HepG2 (cell line): ENCODE results near the gene PPP1R12A. TPM values are rescaled to one million over a fixed set of nuclear protein-coding genes. Genes with fewer than 3 reads are reported as not detected.
A peak's percentile ranks its signal among the peaks of the same experiment; 100 is the strongest.

Experiments
- ATAC-seq: fragments of 200-7000 bp; cut with Tn5 transposase; 3 replicates; pipeline ENCODE4 v1.9.1; 2020; ENCODE audit warnings: mild to moderate bottlenecking, moderate library complexity
- BruUV-seq: library from RNA; stranded (reverse); fragments of 400-500 nt; replicated peaks from 2 replicates; lab custom pipeline; 2021; lab: Mats Ljungman, UMichigan
- CTCF ChIA-PET: fragments of 300-600 bp; formaldehyde crosslinking; extraction: SDS; loops from one replicate; lab custom pipeline; 2021; ENCODE audit warnings: low total read pairs, inconsistent platforms, low intra/inter-chr PET ratio; lab: Yijun Ruan, JAX
- POLR2A ChIA-PET: fragments of 350-600 bp; sonication (Branson Sonifier 250); formaldehyde crosslinking; loops from one replicate; lab custom pipeline; 2020; ENCODE audit warnings: antibody characterized with exemption, inconsistent platforms; lab: Yijun Ruan, JAX
- DNase-seq: peaks from one replicate; pipeline ENCODE4 v3.0.0-alpha.2; 2015; ENCODE audit warnings: low spot score
- FAIRE-seq: peaks from 3 replicates; lab custom pipeline; 2011; peaks lifted over from hg19 to GRCh38; lab: Jason Lieb, UNC
- H2AFZ ChIP-seq: one replicate; pipeline ENCODE4 v1.6.1; 2011; ENCODE audit warnings: low read length, inconsistent platforms
- H3K27ac ChIP-seq: fragments of 300-600 bp; 3 replicates; pipeline ENCODE4 v1.8.0; 2011; ENCODE audit warnings: mixed run types, mild to moderate bottlenecking, mixed read lengths, low read length, inconsistent platforms; ENCODE audit not compliant: insufficient read depth; ENCODE audit errors: extremely low read length
- H3K27me3 ChIP-seq, 2 experiments: fragments of 200-600 bp in 1 of 2; 2 replicates in 1 of 2; 3 replicates in 1 of 2; pipeline versions ENCODE4 v1.6.0 to v1.8.0; 2011; ENCODE audit warnings: low read length in 2 of 2, mild to moderate bottlenecking in 2 of 2, moderate library complexity in 2 of 2, inconsistent platforms in 1 of 2; ENCODE audit not compliant: insufficient read depth in 2 of 2, control insufficient read depth in 1 of 2
- H3K36me3 ChIP-seq, 2 experiments: fragments of 200-600 bp in 1 of 2; replicated peaks in 1 of 2; 2 replicates in 1 of 2; 3 replicates in 1 of 2; pipeline versions ENCODE4 v1.5.1 to v1.8.0; 2011; ENCODE audit warnings: low read length in 2 of 2, inconsistent platforms in 1 of 2; ENCODE audit not compliant: insufficient read depth in 2 of 2, control insufficient read depth in 1 of 2
- H3K4me1 ChIP-seq: 2 replicates; pipeline ENCODE4 v1.5.1; 2012; ENCODE audit warnings: low read length, inconsistent platforms; ENCODE audit not compliant: insufficient read depth
- H3K4me2 ChIP-seq: 2 replicates; pipeline ENCODE4 v1.6.0; 2011; ENCODE audit warnings: low read depth, low read length, inconsistent platforms
- H3K4me3 ChIP-seq, 3 experiments: fragments of 200-600 bp in 1 of 3; sonication (generic), shearing (Covaris generic) in 1 of 3; replicated peaks in 1 of 3; 2 replicates each; pipeline ENCODE4 v1.5.1; 2011 to 2016; ENCODE audit warnings: low read length in 3 of 3, inconsistent platforms in 2 of 3, low read depth in 2 of 3, mild to moderate bottlenecking in 2 of 3, control low read depth in 1 of 3, mixed read lengths in 1 of 3; ENCODE audit not compliant: insufficient read depth in 1 of 3
- H3K79me2 ChIP-seq: one replicate; pipeline ENCODE4 v1.6.1; 2011; ENCODE audit warnings: low read length, inconsistent platforms; ENCODE audit not compliant: insufficient read depth
- H3K9ac ChIP-seq: 2 replicates; pipeline ENCODE4 v1.6.0; 2011; ENCODE audit warnings: mild to moderate bottlenecking, low read depth, low read length, inconsistent platforms; ENCODE audit not compliant: insufficient read depth
- H3K9me3 ChIP-seq: 2 replicates; pipeline ENCODE4 v1.5.1; 2012; ENCODE audit warnings: mild to moderate bottlenecking, low read length
- H4K20me1 ChIP-seq: 2 replicates; pipeline ENCODE4 v1.6.0; 2011; ENCODE audit warnings: inconsistent platforms, mild to moderate bottlenecking, low read length, moderate library complexity; ENCODE audit not compliant: insufficient read depth
- AGO1 ChIP-seq: fragments of 200-400 bp; formaldehyde crosslinking; IDR thresholded peaks from 2 replicates; pipeline ENCODE4 v1.6.1; 2017; ENCODE audit warnings: mild to moderate bottlenecking, low read depth, low read length, moderate library complexity; ENCODE audit not compliant: poor library complexity, severe bottlenecking
- FOSL2 ChIP-seq: sonication (generic); formaldehyde crosslinking; IDR thresholded peaks from 2 replicates; pipeline ENCODE4 v1.4.0; 2020; ENCODE audit warnings: missing genetic modification reagents
- RNF2 ChIP-seq: fragments of 450-650 bp; conservative IDR thresholded peaks from 2 replicates; pipeline ENCODE4 v1.6.1; 2016; ENCODE audit warnings: low read depth
- ZMAT3 ChIP-seq: sonication (generic); formaldehyde crosslinking; conservative IDR thresholded peaks from 2 replicates; pipeline ENCODE4 v1.7.0; 2021; ENCODE audit warnings: missing genetic modification reagents
- ZNF768 ChIP-seq: sonication (generic); formaldehyde crosslinking; IDR thresholded peaks from 2 replicates; pipeline ENCODE4 v1.4.0; 2020; ENCODE audit warnings: missing genetic modification reagents
- in situ Hi-C: cut with HindIII; loops from 2 replicates; pipeline ENCODE4 v1.10.0; 2017; ENCODE audit warnings: low pct_unique_long_range_greater_than_20kb; ENCODE audit not compliant: extremely low pct_ligation_motif_present
- intact Hi-C: fragments of 100-400 bp; cut with micrococcal nuclease; formaldehyde crosslinking; loops from one replicate; pipeline ENCODE4 v1.10.0; 2022; ENCODE audit not compliant: unreplicated experiment
- polyA plus RNA-seq, 8 experiments: library from polyadenylated mRNA; depleted of rRNA in 3 of 8; stranded (reverse) in 7 of 8; unstranded in 1 of 8; fragments of >200 nt; fragmentation: Illumina TruSeq in 4 of 8; extraction: Trizol in 4 of 8; gene quantifications; 2 replicates each; pipeline versions ENCODE4 v1.2.1 to v1.2.3, GENCODE V29; 2011 to 2016; ENCODE audit warnings: low read depth in 4 of 8, missing spikeins in 1 of 8, mixed read lengths in 1 of 8; ENCODE audit not compliant: insufficient read depth in 1 of 8
- total RNA-seq, 5 experiments: library from RNA; depleted of rRNA; stranded (reverse); fragments of >200 nt; fragmentation: Illumina TruSeq; extraction: Trizol; gene quantifications; 2 replicates each; pipeline ENCODE4 v1.2.3, GENCODE V29; 2016; ENCODE audit warnings: low read depth in 1 of 5
- TF ChIP-seq, protein P1 (sequence below): sonication (generic); formaldehyde crosslinking; IDR thresholded peaks from 2 replicates; pipeline ENCODE4 v1.9.0; 2021; ENCODE audit warnings: mild to moderate bottlenecking, missing genetic modification reagents

Gene PPP1R12A
- total and polyA plus RNA-seq, 2 of the 13 experiments (the other 11 are each of a cell fraction or from before 2014, with no cell fraction given), result 23.8 to 50.0 TPM

DNA sequence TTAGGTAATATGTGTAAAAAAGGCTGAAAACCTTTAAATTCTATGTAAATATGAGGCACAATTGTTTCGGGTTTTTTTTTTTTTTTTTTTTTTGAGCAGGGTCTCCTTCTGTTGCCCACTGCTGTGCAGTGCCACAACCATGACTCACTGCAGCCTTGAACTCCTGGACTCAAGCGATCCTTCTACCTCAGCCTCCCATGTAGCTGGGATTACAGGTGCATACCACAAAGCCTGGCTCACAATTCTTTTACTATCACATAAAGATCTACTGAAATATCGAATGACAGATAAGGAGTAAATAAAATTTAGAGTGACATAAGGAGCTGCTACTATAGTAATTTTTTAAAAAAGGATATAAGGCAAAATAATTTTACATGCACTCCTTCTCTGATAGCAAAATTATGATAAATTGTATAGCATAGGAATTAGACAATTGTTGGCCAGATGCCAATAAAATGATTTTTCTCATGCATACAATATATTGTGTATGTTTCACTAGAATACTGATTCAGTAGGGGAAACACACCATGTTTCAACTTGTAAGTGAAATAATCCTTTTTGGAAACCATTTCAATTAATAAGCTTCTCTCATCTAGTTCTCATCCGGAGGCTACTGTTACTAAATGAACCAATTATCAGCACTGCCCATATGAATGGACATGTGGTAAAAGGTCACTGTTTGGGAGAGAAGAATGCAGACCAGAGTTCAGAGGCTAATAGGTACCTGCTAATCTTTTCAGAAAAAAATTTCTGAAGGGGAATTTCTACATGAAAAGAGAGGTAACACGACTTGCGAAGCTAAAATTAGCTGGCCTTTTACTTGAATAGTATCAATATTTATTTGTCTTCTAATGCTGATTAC lies 108.4 kb downstream of the PPP1R12A start (continued):
- TF ChIP-seq ZMAT3 (no peak), RNF2 (no peak), FOSL2 (CRISPR knock-in tag) (peak; percentile 92)
- TF ChIP-seq, protein P1, sequence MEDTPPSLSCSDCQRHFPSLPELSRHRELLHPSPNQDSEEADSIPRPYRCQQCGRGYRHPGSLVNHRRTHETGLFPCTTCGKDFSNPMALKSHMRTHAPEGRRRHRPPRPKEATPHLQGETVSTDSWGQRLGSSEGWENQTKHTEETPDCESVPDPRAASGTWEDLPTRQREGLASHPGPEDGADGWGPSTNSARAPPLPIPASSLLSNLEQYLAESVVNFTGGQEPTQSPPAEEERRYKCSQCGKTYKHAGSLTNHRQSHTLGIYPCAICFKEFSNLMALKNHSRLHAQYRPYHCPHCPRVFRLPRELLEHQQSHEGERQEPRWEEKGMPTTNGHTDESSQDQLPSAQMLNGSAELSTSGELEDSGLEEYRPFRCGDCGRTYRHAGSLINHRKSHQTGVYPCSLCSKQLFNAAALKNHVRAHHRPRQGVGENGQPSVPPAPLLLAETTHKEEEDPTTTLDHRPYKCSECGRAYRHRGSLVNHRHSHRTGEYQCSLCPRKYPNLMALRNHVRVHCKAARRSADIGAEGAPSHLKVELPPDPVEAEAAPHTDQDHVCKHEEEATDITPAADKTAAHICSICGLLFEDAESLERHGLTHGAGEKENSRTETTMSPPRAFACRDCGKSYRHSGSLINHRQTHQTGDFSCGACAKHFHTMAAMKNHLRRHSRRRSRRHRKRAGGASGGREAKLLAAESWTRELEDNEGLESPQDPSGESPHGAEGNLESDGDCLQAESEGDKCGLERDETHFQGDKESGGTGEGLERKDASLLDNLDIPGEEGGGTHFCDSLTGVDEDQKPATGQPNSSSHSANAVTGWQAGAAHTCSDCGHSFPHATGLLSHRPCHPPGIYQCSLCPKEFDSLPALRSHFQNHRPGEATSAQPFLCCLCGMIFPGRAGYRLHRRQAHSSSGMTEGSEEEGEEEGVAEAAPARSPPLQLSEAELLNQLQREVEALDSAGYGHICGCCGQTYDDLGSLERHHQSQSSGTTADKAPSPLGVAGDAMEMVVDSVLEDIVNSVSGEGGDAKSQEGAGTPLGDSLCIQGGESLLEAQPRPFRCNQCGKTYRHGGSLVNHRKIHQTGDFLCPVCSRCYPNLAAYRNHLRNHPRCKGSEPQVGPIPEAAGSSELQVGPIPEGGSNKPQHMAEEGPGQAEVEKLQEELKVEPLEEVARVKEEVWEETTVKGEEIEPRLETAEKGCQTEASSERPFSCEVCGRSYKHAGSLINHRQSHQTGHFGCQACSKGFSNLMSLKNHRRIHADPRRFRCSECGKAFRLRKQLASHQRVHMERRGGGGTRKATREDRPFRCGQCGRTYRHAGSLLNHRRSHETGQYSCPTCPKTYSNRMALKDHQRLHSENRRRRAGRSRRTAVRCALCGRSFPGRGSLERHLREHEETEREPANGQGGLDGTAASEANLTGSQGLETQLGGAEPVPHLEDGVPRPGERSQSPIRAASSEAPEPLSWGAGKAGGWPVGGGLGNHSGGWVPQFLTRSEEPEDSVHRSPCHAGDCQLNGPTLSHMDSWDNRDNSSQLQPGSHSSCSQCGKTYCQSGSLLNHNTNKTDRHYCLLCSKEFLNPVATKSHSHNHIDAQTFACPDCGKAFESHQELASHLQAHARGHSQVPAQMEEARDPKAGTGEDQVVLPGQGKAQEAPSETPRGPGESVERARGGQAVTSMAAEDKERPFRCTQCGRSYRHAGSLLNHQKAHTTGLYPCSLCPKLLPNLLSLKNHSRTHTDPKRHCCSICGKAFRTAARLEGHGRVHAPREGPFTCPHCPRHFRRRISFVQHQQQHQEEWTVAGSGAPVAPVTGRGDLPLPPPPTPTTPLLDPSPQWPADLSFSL (CRISPR knock-in tag), result no peak

DNA sequence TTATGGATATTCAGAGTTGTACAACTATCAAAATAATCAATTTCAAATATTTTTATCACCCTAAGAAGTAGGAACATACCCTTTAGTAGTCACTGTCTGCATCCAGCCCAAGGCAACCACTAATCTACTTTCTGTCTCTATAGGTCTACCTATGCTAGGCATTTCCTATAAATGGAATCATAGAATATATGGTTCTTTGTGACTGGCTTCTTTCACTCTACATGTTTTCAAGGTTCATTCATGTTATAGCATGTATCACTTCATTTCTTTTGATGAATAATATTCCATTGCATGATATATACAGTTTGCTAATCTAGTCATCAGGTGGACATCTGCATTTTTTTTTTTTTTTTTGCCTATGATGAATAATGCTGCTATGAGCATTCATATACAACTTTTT lies 112.4 kb downstream of the PPP1R12A start:
- Histone ChIP-seq H2AFZ (no peak overlapping the region), H3K27me3 (no peaks in the 10 kb centered on the region), H3K4me3 (no peak overlapping the region), H3K9me3 (no peaks in the 10 kb centered on the region), H3K9ac (no peak overlapping the region), H4K20me1 (no peaks in the 10 kb centered on the region), H3K4me2 (no peak overlapping the region), H3K27ac (no peak overlapping the region), H3K4me1 (peaks cover 14% of the 10 kb centered on the region), H3K79me2 (no peaks in the 10 kb centered on the region), H3K36me3 (peaks cover 0 to 42% of the 10 kb centered on the region in 2 experiments; a peak in 3 of 5 replicates)
- BruUV-seq, result no TSS peak
- in situ Hi-C loops (no loop called here), intact Hi-C loops (loop anchor here (10.0 kb wide), 1 partner anchor 112 kb away; the partner anchor contains the start of gene PPP1R12A)
- DNase-seq (no peak), ATAC-seq (no peak), FAIRE-seq (no peak)
- POLR2A ChIA-PET, result no interaction called here
- CTCF ChIA-PET, result no interaction called here
- TF ChIP-seq, protein P1 (CRISPR knock-in tag), result no peak
- no peak for TF ChIP-seq AGO1
- TF ChIP-seq ZNF768 (CRISPR knock-in tag), result no peak
